GM12865 (cell line): Measurements from ENCODE around the gene PDE11A.

Experiments used
- DNase-seq: peaks from one replicate; pipeline ENCODE4 v3.0.0; 2010; ENCODE audit warnings: low read depth
- H3K4me3 ChIP-seq: 2 replicates; pipeline ENCODE4 v1.5.1; 2011; ENCODE audit warnings: mild to moderate bottlenecking, low read depth, low read length, control low read depth
- CTCF ChIP-seq: IDR thresholded peaks from 2 replicates; pipeline ENCODE4 v1.5.1; 2011; ENCODE audit warnings: low read length, control low read depth, low read depth, inconsistent platforms; ENCODE audit not compliant: insufficient read depth; ENCODE audit errors: missing control alignments

PDE11A gene

GRCh38 chr2:177772529-177772928 is 300.0 kb downstream of the PDE11A start:
- DNase-seq: peak; percentile 44

GRCh38 chr2:177771191-177771590 is 301.4 kb downstream of the PDE11A start:
- no peak for DNase-seq
- no peak for TF ChIP-seq CTCF
- H3K4me3 ChIP-seq: no peak overlapping the region

More at GRCh38 chr2:177772529-177772928, 300.0 kb downstream of the PDE11A start:
- H3K4me3 ChIP-seq: no peak overlapping the region
- peak; percentile 39 for TF ChIP-seq CTCF

- no peak overlapping the region for H3K4me3 ChIP-seq
- DNase-seq: no peak
- TF ChIP-seq CTCF: no peak
Measured at GRCh38 chr2:177767768-177768167, 304.8 kb downstream of the PDE11A start.

- DNase-seq: no peak
- TF ChIP-seq CTCF: no peak
- no peak overlapping the region for H3K4me3 ChIP-seq
Measured at GRCh38 chr2:177765698-177766097, 306.9 kb downstream of the PDE11A start.

- no peak overlapping the region for H3K4me3 ChIP-seq
- DNase-seq: peak; percentile 83
- TF ChIP-seq CTCF: peak; percentile 86
Measured at GRCh38 chr2:177763531-177764265, 308.9 kb downstream of the PDE11A start.

- no peak for TF ChIP-seq CTCF
- H3K4me3 ChIP-seq: no peak overlapping the region
Measured at GRCh38 chr2:177759443-177759842, 313.1 kb downstream of the PDE11A start.

GRCh38 chr2:177758591-177759371 is 313.8 kb downstream of the PDE11A start:
- DNase-seq: no peak
- no peak for TF ChIP-seq CTCF
- no peak overlapping the region for H3K4me3 ChIP-seq

More at GRCh38 chr2:177759443-177759842, 313.1 kb downstream of the PDE11A start:
- DNase-seq: no peak
